GM12878 (cell line): ENCODE results near the gene GINS1. TPM values are rescaled to one million over a fixed set of nuclear protein-coding genes. Genes with fewer than 3 reads are reported as not detected.

Experiments used
- ATAC-seq: fragments of 200-7000 bp; cut with Tn5 transposase; 3 replicates; pipeline ENCODE4 v1.9.1; 2020; ENCODE audit warnings: mild to moderate bottlenecking, moderate library complexity
- BruUV-seq: library from RNA; stranded (reverse); fragments of 400-500 nt; replicated peaks from 2 replicates; lab custom pipeline; 2021; lab: Mats Ljungman, UMichigan
- CTCF ChIA-PET: fragments of 300-600 bp; sonication (Branson Sonifier 250); formaldehyde crosslinking; extraction: SDS; loops from one replicate; lab custom pipeline; 2021; ENCODE audit warnings: inconsistent platforms; lab: Yijun Ruan, JAX
- POLR2A ChIA-PET: fragments of 350-600 bp; formaldehyde crosslinking; extraction: SDS; loops from one replicate; lab custom pipeline; 2021; ENCODE audit warnings: inconsistent platforms; lab: Charles Lee
- RAD21 ChIA-PET: fragments of 300-600 bp; sonication (Branson Sonifier 250); formaldehyde crosslinking; loops from one replicate; lab custom pipeline; 2023; ENCODE audit warnings: antibody characterized with exemption; ENCODE audit not compliant: unreplicated experiment; lab: Charles Lee
- SMC1A ChIA-PET: fragments of 300-600 bp; sonication (Branson Sonifier 250); formaldehyde crosslinking; loops from one replicate; lab custom pipeline; 2023; ENCODE audit not compliant: unreplicated experiment, uncharacterized antibody; lab: Charles Lee
- DNase-seq: peaks from one replicate; pipeline ENCODE4 v3.0.0-alpha.2; 2011; ENCODE audit warnings: low read depth, low spot score
- FAIRE-seq: peaks from 3 replicates; lab custom pipeline; 2011; peaks lifted over from hg19 to GRCh38; lab: Jason Lieb, UNC
- H2AFZ ChIP-seq: 2 replicates; pipeline ENCODE4 v1.6.0; 2011; ENCODE audit warnings: low read depth, low read length, control low read depth; ENCODE audit not compliant: control insufficient read depth
- H3K27ac ChIP-seq: 2 replicates; pipeline ENCODE4 v1.5.1; 2011; ENCODE audit warnings: control low read depth; ENCODE audit not compliant: control insufficient read depth, insufficient read depth
- H3K27me3 ChIP-seq, 2 experiments: replicated peaks in 1 of 2; 2 replicates each; pipeline versions ENCODE4 v1.6.0 to v1.6.1; 2011; ENCODE audit warnings: low read length in 1 of 2; ENCODE audit not compliant: control insufficient read depth in 2 of 2, insufficient read depth in 2 of 2
- H3K36me3 ChIP-seq, 2 experiments: 2 replicates each; pipeline ENCODE4 v1.5.1; 2011; ENCODE audit warnings: low read length in 1 of 2; ENCODE audit not compliant: control insufficient read depth in 2 of 2, insufficient read depth in 2 of 2
- H3K4me1 ChIP-seq: 2 replicates; pipeline ENCODE4 v1.6.1; 2011; ENCODE audit warnings: mild to moderate bottlenecking, low read length, moderate library complexity, mixed read lengths; ENCODE audit not compliant: control insufficient read depth, insufficient read depth
- H3K4me2 ChIP-seq: 2 replicates; pipeline ENCODE4 v1.6.0; 2011; ENCODE audit warnings: control low read depth; ENCODE audit not compliant: control insufficient read depth, insufficient read depth
- H3K4me3 ChIP-seq: fragments of 200-600 bp; sonication (generic); 2 replicates; pipeline ENCODE4 v1.5.1; 2016
- H3K79me2 ChIP-seq: 2 replicates; pipeline ENCODE4 v1.6.0; 2011; ENCODE audit warnings: low read length; ENCODE audit not compliant: control insufficient read depth, insufficient read depth
- H3K9ac ChIP-seq: 2 replicates; pipeline ENCODE4 v1.8.0; 2011; ENCODE audit warnings: low read length, control low read depth, mixed read lengths; ENCODE audit not compliant: control insufficient read depth, insufficient read depth
- H3K9me3 ChIP-seq: replicated peaks from 3 replicates; pipeline ENCODE4 v1.5.1; 2011; ENCODE audit warnings: mild to moderate bottlenecking, low read length; ENCODE audit not compliant: control insufficient read depth, insufficient read depth
- H4K20me1 ChIP-seq: 2 replicates; pipeline ENCODE4 v1.6.0; 2011; ENCODE audit not compliant: control insufficient read depth, insufficient read depth
- ASH2L ChIP-seq: fragments of 300-600, 200-600 bp; sonication (generic); IDR thresholded peaks from 2 replicates; pipeline ENCODE4 v1.6.1; 2017; ENCODE audit warnings: low read depth, mild to moderate bottlenecking, borderline replicate concordance
- ATF7 ChIP-seq: fragments of 450-650 bp; IDR thresholded peaks from 2 replicates; pipeline ENCODE4 v1.6.1; 2016; ENCODE audit warnings: low read depth, mild to moderate bottlenecking
- BCL11A ChIP-seq: IDR thresholded peaks from 2 replicates; pipeline ENCODE4 v1.6.1; 2011; ENCODE audit warnings: low read depth, low read length
- CBX3 ChIP-seq: fragments of 200-600 bp; sonication (generic); IDR thresholded peaks from 2 replicates; pipeline ENCODE4 v1.6.1; 2016; ENCODE audit warnings: low read depth, borderline replicate concordance
- CTCF ChIP-seq, 3 experiments: IDR thresholded peaks in 2 of 3; conservative IDR thresholded peaks in 1 of 3; 2 replicates each; pipeline ENCODE4 v1.5.1; 2011; ENCODE audit warnings: low read depth in 3 of 3, low read length in 3 of 3, mild to moderate bottlenecking in 3 of 3, control low read depth in 2 of 3, moderate library complexity in 2 of 3, inconsistent platforms in 1 of 3, mixed read lengths in 1 of 3; ENCODE audit not compliant: control insufficient read depth in 2 of 3, insufficient read depth in 1 of 3; ENCODE audit errors: extremely low read depth in 1 of 3
- GATAD2B ChIP-seq: fragments of 450-650 bp; conservative IDR thresholded peaks from 2 replicates; pipeline ENCODE4 v1.6.1; 2017; ENCODE audit warnings: low read depth, mild to moderate bottlenecking, moderate library complexity
- MYB ChIP-seq: fragments of 150-350 bp; IDR thresholded peaks from 2 replicates; pipeline ENCODE4 v1.6.1; 2014; ENCODE audit warnings: mild to moderate bottlenecking, low read depth, low read length, borderline replicate concordance
- NR2C1 ChIP-seq: fragments of 450-650 bp; IDR thresholded peaks from 2 replicates; pipeline ENCODE4 v1.6.1; 2017; ENCODE audit warnings: antibody characterized with exemption, mild to moderate bottlenecking, moderate library complexity
- RCOR1 ChIP-seq: conservative IDR thresholded peaks from 2 replicates; pipeline ENCODE4 v1.6.1; 2012; ENCODE audit warnings: low read depth, low read length, improper control_type of control experiment
- ZZZ3 ChIP-seq: IDR thresholded peaks from 2 replicates; pipeline ENCODE4 v1.6.1; 2011; ENCODE audit warnings: low read depth; ENCODE audit not compliant: control insufficient read depth, insufficient read length
- WGBS: methylation state at CpG from one replicate; pipeline ENCODE4 v1.1.6; 2016; ENCODE audit warnings: low lambda C conversion rate; ENCODE audit not compliant: insufficient replicate concordance, insufficient coverage; ENCODE audit errors: missing lambda C conversion rate; 5-methylcytosine and 5-hydroxymethylcytosine counted together
- in situ Hi-C: fragments of 300-500 bp; cut with MboI; formaldehyde crosslinking; loops from 9 replicates; pipeline ENCODE4 v1.14.3; 2018; ENCODE audit warnings: mixed read lengths
- intact Hi-C: fragments of 100-400 bp; cut with micrococcal nuclease; formaldehyde crosslinking; loops from one replicate; pipeline ENCODE4 v1.14.2; 2022; ENCODE audit not compliant: unreplicated experiment
- polyA plus RNA-seq, 11 experiments: library from polyadenylated mRNA; depleted of rRNA in 4 of 11; unstranded in 6 of 11; stranded (reverse) in 5 of 11; fragments of >200 nt; fragmentation: Nextera tagmentation in 4 of 11; fragmentation: Illumina TruSeq in 1 of 11; extraction: Ambion mirVana in 4 of 11; extraction: Trizol in 1 of 11; gene quantifications; 1 replicate in 1 of 11; 2 replicates in 10 of 11; pipeline versions ENCODE4 v1.2.1 to v1.2.3, GENCODE V29; 2011 to 2016; ENCODE audit warnings: inconsistent platforms in 2 of 11, missing spikeins in 2 of 11, low read depth in 1 of 11
- total RNA-seq, 4 experiments: library from RNA; depleted of rRNA in 3 of 4; stranded (reverse); fragments of >200 nt in 3 of 4; fragmentation: Illumina TruSeq in 1 of 4; extraction: Trizol in 1 of 4; gene quantifications; 2 replicates each; pipeline versions ENCODE4 v1.2.1 to v1.2.3, GENCODE V29; 2013 to 2021
- TF ChIP-seq, protein P1 (sequence below): IDR thresholded peaks from 2 replicates; pipeline ENCODE4 v1.6.1; 2011; ENCODE audit warnings: mild to moderate bottlenecking, low read depth, low read length, moderate library complexity; ENCODE audit not compliant: insufficient replicate concordance
- TF ChIP-seq, protein P2 (sequence below): IDR thresholded peaks from 2 replicates; pipeline ENCODE4 v1.6.1; 2012; ENCODE audit warnings: improper control_type of control experiment, low read depth, low read length; ENCODE audit not compliant: insufficient replicate concordance

Gene GINS1
- total and polyA plus RNA-seq, 10 of the 15 experiments (the other 5 are each of a cell fraction or from before 2014, with no cell fraction given): 13.0 to 44.6 (median 30.3) TPM

DNA sequence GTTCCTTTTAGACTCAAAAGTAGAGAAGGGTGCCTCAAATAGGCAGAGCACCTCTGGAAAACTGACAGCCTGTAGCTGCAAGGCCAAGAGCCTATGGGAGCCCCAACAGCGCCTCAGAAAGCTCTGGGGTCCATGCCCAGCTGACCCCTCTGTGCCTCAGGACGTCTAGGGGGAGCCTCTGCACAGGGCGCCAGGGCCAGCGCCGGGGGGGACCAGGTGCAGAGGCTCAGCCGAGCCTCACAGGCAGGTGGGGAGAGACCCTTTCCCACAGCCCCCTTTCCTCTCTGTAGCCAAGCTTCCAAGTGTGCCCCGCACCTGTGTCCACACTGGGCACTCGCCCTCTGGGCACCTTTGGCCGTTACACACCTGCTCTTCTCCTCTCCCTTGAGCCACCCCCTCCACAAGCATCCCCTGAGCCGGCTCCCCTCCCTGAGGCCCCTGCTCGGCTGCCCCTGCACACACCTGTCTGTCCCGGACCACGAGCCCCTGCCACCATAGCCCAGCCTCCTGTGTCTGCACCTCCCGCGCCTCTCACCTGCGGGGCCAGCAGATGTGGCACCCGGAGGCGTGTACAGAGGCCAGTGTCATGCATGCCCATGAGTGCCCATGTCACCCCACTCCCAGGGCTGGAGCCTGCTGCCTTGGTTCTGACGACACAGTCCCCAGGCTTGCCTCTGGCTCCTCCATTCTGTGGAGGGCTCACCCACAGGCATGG is 53.2 kb downstream of the GINS1 start:
- no peak overlapping the region for H3K4me3 ChIP-seq
- no peak overlapping the region for H2AFZ ChIP-seq
- no peaks in the 10 kb centered on the region; a peak in 1 of 4 replicates for H3K27me3 ChIP-seq
- H3K4me2 ChIP-seq: no peak overlapping the region
- no peaks in the 10 kb centered on the region for H3K9me3 ChIP-seq
- FAIRE-seq: no peak
- POLR2A ChIA-PET: no interaction called here
- RAD21 ChIA-PET: no interaction called here
- SMC1A ChIA-PET: no interaction called here
- WGBS: 52% methylated on average over 15 of the region's 19 CpGs
- no TSS peak for BruUV-seq
- no peaks in the 10 kb centered on the region for H4K20me1 ChIP-seq
- no peak for TF ChIP-seq BCL11A
- no peak for TF ChIP-seq ATF7
- TF ChIP-seq ASH2L: no peak
- no peak for TF ChIP-seq GATAD2B
- TF ChIP-seq, protein P1, sequence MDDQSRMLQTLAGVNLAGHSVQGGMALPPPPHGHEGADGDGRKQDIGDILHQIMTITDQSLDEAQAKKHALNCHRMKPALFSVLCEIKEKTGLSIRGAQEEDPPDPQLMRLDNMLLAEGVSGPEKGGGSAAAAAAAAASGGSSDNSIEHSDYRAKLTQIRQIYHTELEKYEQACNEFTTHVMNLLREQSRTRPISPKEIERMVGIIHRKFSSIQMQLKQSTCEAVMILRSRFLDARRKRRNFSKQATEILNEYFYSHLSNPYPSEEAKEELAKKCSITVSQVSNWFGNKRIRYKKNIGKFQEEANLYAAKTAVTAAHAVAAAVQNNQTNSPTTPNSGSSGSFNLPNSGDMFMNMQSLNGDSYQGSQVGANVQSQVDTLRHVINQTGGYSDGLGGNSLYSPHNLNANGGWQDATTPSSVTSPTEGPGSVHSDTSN: no peak
- TF ChIP-seq MYB: no peak
- no peak for TF ChIP-seq CBX3
- no peak for TF ChIP-seq NR2C1
- TF ChIP-seq ZZZ3: no peak
- TF ChIP-seq, protein P2, sequence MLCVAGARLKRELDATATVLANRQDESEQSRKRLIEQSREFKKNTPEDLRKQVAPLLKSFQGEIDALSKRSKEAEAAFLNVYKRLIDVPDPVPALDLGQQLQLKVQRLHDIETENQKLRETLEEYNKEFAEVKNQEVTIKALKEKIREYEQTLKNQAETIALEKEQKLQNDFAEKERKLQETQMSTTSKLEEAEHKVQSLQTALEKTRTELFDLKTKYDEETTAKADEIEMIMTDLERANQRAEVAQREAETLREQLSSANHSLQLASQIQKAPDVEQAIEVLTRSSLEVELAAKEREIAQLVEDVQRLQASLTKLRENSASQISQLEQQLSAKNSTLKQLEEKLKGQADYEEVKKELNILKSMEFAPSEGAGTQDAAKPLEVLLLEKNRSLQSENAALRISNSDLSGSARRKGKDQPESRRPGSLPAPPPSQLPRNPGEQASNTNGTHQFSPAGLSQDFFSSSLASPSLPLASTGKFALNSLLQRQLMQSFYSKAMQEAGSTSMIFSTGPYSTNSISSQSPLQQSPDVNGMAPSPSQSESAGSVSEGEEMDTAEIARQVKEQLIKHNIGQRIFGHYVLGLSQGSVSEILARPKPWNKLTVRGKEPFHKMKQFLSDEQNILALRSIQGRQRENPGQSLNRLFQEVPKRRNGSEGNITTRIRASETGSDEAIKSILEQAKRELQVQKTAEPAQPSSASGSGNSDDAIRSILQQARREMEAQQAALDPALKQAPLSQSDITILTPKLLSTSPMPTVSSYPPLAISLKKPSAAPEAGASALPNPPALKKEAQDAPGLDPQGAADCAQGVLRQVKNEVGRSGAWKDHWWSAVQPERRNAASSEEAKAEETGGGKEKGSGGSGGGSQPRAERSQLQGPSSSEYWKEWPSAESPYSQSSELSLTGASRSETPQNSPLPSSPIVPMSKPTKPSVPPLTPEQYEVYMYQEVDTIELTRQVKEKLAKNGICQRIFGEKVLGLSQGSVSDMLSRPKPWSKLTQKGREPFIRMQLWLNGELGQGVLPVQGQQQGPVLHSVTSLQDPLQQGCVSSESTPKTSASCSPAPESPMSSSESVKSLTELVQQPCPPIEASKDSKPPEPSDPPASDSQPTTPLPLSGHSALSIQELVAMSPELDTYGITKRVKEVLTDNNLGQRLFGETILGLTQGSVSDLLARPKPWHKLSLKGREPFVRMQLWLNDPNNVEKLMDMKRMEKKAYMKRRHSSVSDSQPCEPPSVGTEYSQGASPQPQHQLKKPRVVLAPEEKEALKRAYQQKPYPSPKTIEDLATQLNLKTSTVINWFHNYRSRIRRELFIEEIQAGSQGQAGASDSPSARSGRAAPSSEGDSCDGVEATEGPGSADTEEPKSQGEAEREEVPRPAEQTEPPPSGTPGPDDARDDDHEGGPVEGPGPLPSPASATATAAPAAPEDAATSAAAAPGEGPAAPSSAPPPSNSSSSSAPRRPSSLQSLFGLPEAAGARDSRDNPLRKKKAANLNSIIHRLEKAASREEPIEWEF: no peak
- no peak for TF ChIP-seq CTCF (IDR thresholded peaks at IDR 0.05 in 2 of 3, conservative IDR thresholded peaks at IDR 0.05 in 1 of 3; ENCODE audit: control insufficient read depth in 2 of 3, extremely low read depth in 1 of 3, insufficient read depth in 1 of 3, low read depth in 3 of 3, low read length in 3 of 3)
- TF ChIP-seq RCOR1: no peak
- no peaks in the 10 kb centered on the region for H3K79me2 ChIP-seq
- no peaks in the 10 kb centered on the region for H3K36me3 ChIP-seq
- in situ Hi-C loops (loop anchor here (10.0 kb wide), 1 partner anchor 54 kb away; no protein-coding TSS in a partner anchor), intact Hi-C loops (no loop called here)
- no peak overlapping the region for H3K27ac ChIP-seq
- CTCF ChIA-PET: no interaction called here
- H3K4me1 ChIP-seq: no peaks in the 10 kb centered on the region
- H3K9ac ChIP-seq: no peak overlapping the region
- ATAC-seq: no peak
- no peak for DNase-seq
